HG03439 (cell line): ENCODE measurements around the gene CHI3L2.

Experiments used
- ATAC-seq: cut with Tn5 transposase; IDR thresholded peaks from one replicate; pipeline ENCODE4 v1.9.1; 2021; ENCODE audit warnings: mild to moderate bottlenecking, moderate library complexity; ENCODE audit not compliant: unreplicated experiment

Gene CHI3L2

DNA sequence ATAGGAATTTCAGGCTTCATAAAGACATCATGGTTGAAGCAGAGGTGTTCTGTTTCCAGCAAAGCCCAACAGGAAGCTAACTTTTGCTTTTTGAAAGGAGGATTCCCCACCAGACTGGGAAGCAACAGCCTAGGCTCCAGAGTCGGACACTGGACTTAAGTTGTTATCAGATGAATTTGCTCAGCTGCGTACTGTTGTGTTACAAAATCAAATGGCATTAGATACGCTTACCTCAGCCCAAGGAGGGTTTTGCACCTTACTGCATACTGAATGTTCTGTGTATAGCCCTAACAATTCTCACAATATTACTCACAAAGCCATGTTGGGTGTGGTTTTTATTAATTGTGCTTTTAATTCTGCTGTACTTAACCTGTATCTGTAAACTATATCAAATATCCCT lies 62.6 kb downstream of the CHI3L2 start:
- ATAC-seq: no peak

- ATAC-seq: no peak
These were observed 63.1 kb downstream of the CHI3L2 start, which contains the start of gene CHIA for GRCh38 chr1:111290630-111291029. Gene CHIA, plus strand, starts transcription at chr1:111290851. Its CDS starts 19,617 bp downstream, at chr1:111310468.
